ENCODE results near the gene C5AR2.
"Not testable (repeated sequence)": the region's sequence is repeated elsewhere in the genome, so short reads cannot be mapped to it uniquely, and the experiment has no call there.

The C5AR2 gene

DNA sequence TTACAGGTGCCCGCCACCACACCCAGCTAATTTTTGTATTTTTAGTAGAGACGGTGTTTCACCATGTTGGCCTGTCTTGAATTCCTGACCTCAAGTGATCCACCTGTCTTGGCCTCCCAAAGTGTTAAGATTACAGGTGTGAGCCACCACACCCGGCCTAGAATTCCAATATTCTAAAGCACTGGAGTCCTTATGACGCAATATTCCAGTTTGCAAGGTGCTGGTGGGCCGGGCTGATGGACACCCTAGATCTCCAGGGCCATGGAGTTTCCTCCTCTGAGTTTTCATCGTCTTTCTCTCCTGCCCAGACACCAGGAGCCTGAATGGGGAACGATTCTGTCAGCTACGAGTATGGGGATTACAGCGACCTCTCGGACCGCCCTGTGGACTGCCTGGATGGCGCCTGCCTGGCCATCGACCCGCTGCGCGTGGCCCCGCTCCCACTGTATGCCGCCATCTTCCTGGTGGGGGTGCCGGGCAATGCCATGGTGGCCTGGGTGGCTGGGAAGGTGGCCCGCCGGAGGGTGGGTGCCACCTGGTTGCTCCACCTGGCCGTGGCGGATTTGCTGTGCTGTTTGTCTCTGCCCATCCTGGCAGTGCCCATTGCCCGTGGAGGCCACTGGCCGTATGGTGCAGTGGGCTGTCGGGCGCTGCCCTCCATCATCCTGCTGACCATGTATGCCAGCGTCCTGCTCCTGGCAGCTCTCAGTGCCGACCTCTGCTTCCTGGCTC lies 8.7 kb downstream of the C5AR2 start:
- no peak for DNase-seq (ENCODE audit: low read depth)
- TF ChIP-seq, protein P1, sequence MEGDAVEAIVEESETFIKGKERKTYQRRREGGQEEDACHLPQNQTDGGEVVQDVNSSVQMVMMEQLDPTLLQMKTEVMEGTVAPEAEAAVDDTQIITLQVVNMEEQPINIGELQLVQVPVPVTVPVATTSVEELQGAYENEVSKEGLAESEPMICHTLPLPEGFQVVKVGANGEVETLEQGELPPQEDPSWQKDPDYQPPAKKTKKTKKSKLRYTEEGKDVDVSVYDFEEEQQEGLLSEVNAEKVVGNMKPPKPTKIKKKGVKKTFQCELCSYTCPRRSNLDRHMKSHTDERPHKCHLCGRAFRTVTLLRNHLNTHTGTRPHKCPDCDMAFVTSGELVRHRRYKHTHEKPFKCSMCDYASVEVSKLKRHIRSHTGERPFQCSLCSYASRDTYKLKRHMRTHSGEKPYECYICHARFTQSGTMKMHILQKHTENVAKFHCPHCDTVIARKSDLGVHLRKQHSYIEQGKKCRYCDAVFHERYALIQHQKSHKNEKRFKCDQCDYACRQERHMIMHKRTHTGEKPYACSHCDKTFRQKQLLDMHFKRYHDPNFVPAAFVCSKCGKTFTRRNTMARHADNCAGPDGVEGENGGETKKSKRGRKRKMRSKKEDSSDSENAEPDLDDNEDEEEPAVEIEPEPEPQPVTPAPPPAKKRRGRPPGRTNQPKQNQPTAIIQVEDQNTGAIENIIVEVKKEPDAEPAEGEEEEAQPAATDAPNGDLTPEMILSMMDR (IDR thresholded peaks at IDR 0.05; ENCODE audit: control insufficient read depth, extremely low read depth, insufficient read depth): no peak
- no peak overlapping the region for H3K4me3 ChIP-seq (ENCODE audit: low read depth, low read length)

DNA sequence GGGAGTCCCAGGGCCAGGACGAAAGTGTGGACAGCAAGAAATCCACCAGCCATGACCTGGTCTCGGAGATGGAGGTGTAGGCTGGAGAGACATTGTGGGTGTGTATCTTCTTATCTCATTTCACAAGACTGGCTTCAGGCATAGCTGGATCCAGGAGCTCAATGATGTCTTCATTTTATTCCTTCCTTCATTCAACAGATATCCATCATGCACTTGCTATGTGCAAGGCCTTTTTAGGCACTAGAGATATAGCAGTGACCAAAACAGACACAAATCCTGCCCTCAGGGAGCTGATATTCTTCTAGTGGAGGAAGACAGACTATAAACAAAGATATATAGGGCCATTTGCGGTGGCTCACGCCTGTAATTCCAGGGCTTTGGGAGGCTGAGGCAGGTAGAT lies 9.8 kb downstream of the C5AR2 start:
- no peak for DNase-seq (ENCODE audit: low read depth)
- H3K4me3 ChIP-seq (ENCODE audit: low read depth, low read length): no peak overlapping the region
- TF ChIP-seq, protein P1 (IDR thresholded peaks at IDR 0.05; ENCODE audit: control insufficient read depth, extremely low read depth, insufficient read depth): no peak

DNA sequence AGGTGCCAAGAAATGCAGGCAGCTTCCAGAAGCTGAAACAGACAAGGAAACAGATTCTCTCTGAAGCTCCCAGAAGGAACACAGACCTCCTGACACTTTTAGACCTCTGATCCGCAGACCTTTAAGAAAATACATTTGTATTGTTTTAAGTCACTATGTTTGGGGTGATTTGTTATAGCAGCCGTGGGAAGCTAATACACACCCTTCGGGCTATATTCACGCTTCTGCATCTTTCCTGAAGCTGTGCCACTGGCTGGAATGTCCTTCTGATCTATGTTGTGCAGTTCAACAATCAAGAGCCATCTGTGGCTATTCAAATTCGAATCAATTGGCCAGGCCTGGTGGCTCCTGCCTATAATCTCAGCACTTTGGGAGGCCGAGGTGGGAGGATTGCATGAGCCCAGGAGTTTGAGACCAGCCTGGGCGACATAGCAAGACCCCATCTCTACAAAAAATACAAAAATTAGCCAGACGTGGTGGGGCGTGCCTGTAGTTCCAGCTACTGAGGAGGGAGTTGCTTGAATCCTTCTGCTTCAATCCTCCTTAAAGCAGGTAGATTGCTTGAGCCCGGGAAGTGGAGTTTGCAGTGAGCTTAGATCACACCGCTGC lies 11.3 kb downstream of the C5AR2 start:
- TF ChIP-seq, protein P1 (IDR thresholded peaks at IDR 0.05; ENCODE audit: control insufficient read depth, extremely low read depth, insufficient read depth): no peak
- DNase-seq (ENCODE audit: low read depth): no peak
- H3K4me3 ChIP-seq (ENCODE audit: low read depth, low read length): no peak overlapping the region

DNA sequence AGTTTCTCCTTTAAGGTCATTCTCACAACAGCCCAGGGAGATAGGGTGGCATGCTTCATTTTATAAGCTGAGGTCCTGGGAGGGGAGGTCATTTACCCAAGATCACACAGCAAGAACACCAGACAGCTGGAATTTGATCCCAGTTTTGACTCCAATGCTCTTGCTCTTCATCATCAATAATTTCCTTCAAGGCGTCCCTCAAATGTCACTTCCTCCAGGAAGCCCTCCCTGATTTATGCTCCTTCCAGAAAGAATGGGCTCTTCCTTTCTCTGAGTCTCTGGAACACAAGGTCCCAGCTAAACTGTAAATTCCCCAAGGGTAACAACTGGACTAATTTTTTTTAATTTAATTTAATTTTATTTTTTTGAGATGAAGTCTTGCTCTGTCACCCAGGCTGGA lies 12.4 kb downstream of the C5AR2 start:
- no peak overlapping the region for H3K4me3 ChIP-seq (ENCODE audit: low read depth, low read length)
- DNase-seq (ENCODE audit: low read depth): no peak
- TF ChIP-seq, protein P1 (IDR thresholded peaks at IDR 0.05; ENCODE audit: control insufficient read depth, extremely low read depth, insufficient read depth): no peak

DNA sequence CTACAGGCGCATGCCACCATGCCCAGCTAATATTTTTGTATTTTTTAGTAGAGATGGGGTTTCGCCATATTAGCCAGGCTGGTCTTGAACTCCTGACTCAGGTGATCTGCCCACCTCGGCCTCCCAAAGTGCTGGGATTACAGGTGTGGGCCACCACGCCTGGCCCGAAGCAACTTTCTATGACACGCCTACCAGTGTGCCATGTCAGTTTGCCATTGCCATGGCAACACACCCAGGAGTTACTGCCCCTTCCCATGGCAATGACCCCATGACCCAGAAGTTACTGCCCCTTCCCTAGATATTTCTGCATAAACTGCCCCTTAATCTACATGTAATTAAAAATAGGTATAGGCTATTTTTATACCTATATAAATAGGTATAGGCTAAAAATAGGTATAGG lies 14.0 kb downstream of the C5AR2 start:
- DNase-seq (ENCODE audit: low read depth); H3K4me3 ChIP-seq (ENCODE audit: low read depth, low read length): not testable (repeated sequence)

DNA sequence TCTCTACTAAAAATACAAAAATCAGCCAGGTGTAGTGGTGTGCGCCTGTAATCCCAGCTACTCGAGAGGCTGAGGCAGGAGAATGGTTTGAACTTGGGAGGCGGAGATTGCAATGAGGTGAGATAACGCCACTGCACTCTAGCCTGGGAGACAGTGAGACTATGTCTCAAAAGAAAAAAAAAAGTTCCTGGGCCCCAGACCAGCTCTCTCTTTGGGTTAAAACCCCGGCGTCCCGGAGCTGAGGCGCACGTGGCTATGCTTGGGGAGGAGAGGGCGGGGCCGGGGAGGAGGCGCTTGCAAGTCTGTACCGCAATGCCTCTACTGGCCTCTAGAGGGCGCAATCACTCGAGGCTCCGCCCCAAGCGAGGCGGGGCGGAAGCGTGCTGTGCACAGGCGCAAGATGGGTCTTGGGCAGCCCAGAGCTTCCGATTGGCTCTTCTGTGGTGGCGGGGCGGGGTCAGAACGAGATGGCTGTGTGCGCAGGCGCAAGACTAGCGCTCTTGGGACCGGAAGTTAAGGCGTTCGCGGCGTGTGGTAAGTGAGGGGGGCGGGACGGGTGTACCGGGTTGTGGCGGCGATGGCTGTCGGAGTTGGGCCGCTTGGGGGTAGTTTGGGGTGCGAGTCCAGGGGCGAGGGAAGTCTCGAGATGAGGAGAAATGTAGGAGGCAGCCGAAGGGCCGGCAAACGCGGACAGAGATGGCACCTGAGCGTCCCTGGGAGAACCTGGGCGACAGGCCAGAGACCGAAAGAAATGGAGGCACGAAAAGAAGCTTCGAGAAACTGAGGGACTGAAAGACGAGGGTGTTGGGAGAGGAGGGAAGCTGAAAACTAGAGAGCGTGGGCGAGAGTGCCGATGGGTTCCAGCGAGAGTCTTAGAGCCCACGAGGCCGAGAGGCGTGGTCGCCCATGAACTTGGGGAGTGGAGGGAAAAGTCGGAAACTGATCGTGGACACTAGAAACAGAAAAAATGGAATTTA lies 17.1 kb downstream of the C5AR2 start, which contains the start of gene DHX34:
DHX34 (plus strand) TSS at position 497 of the 977 bp plus-strand sequence. CDS start 3,716 bp downstream, outside the sequence.
- peak within 1 kb of the TSS; percentile 73 for H3K4me3 ChIP-seq (ENCODE audit: low read depth, low read length)
- DNase-seq (ENCODE audit: low read depth): peak; percentile 90
- TF ChIP-seq, protein P1 (IDR thresholded peaks at IDR 0.05; ENCODE audit: control insufficient read depth, extremely low read depth, insufficient read depth): peak; percentile 79

DNA sequence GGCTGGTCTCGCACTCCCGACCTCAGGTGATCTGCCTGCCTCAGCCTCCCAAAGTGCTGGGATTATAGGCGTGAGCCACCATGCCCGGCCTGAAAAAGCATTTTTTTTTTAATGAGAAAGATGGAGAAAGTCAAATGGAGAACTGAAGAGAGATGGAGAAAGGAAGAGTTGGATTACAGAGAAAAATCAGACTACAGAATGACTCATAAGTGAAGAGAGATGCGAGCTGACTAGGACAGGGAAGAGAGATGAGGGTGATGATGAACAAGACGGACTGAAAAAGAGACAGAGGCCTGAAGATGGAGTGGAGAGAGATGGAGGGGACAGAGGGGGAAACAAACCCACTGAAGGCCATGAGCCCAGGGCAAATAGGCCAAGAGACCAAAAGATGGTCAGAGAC lies 18.7 kb downstream of the C5AR2 start:
- no peak overlapping the region for H3K4me3 ChIP-seq (ENCODE audit: low read depth, low read length)

More for the DNA sequence above, 18.7 kb downstream of the C5AR2 start:
- TF ChIP-seq, protein P1 (IDR thresholded peaks at IDR 0.05; ENCODE audit: control insufficient read depth, extremely low read depth, insufficient read depth): no peak
- no peak for DNase-seq (ENCODE audit: low read depth)

Measured in LNCaP clone FGC (cell line).